ENCODE results near the gene PPTC7. TPM values are rescaled to one million over a fixed set of nuclear protein-coding genes. Genes with fewer than 3 reads are reported as not detected.

PPTC7 gene
- total RNA-seq, 1 experiment from 2014 or later: 27.8 TPM

DNA sequence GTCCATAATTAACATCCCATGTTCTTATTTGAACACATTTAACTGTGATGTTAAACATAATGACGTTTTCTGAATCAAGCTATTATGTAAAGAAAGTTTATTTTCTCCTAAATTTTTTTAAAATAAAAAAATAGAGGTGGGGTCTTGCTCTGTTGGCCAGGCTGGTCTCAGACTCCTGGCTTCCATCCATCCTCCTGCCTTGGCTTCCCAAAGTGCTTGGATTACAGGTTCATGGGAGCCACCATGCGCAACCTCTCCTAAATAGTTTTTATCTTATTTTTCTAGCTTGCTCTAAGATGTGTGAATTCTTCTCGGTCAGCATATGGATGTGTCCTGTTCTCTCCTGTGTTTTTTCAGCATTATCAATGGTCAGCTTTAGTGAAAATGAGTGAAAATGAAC lies 77.8 kb downstream of the PPTC7 start:
- H3K4me1 Mint-ChIP-seq (ENCODE audit: low read depth, unreplicated experiment): peaks cover 6% of the 10 kb centered on the region
- H3K4me3 Mint-ChIP-seq (ENCODE audit: low read depth, unreplicated experiment): no peak overlapping the region
- no peak overlapping the region for H3K27ac Mint-ChIP-seq (ENCODE audit: unreplicated experiment)
- no peaks in the 10 kb centered on the region for H3K9me3 Mint-ChIP-seq (ENCODE audit: low read depth, unreplicated experiment)
- CTCF ChIA-PET: no interaction called here
- peaks cover 21% of the 10 kb centered on the region for H3K36me3 Mint-ChIP-seq (ENCODE audit: insufficient read depth, unreplicated experiment)
- TF ChIP-seq CTCF (IDR thresholded peaks at IDR 0.05; ENCODE audit: unreplicated experiment): no peak
- intact Hi-C loops (cut with micrococcal nuclease; ENCODE audit: unreplicated experiment): no loop called here
- no TSS peak for BruUV-seq (replicated peaks)
- DNase-seq: no peak
- H3K27me3 Mint-ChIP-seq (ENCODE audit: unreplicated experiment): no peaks in the 10 kb centered on the region

GRCh38 chr12:110503432-110503831 lies 79.7 kb downstream of the PPTC7 start:
- CTCF ChIA-PET: interaction anchor here (0.6 kb wide), 2 partner anchors 98 to 504 kb away, joined by 3 to 4 read pairs; partner anchors contain the start of gene ANKRD13A
- H3K27ac Mint-ChIP-seq (ENCODE audit: unreplicated experiment): no peak overlapping the region
- no peak for TF ChIP-seq CTCF (IDR thresholded peaks at IDR 0.05; ENCODE audit: unreplicated experiment)
- H3K9me3 Mint-ChIP-seq (ENCODE audit: low read depth, unreplicated experiment): no peaks in the 10 kb centered on the region
- no peak overlapping the region for H3K4me3 Mint-ChIP-seq (ENCODE audit: low read depth, unreplicated experiment)
- peaks cover 30% of the 10 kb centered on the region for H3K36me3 Mint-ChIP-seq (ENCODE audit: insufficient read depth, unreplicated experiment)
- no TSS peak for BruUV-seq (replicated peaks)
- H3K4me1 Mint-ChIP-seq (ENCODE audit: low read depth, unreplicated experiment): peaks cover 15% of the 10 kb centered on the region
- DNase-seq: no peak
- no peaks in the 10 kb centered on the region for H3K27me3 Mint-ChIP-seq (ENCODE audit: unreplicated experiment)
- intact Hi-C loops (cut with micrococcal nuclease; ENCODE audit: unreplicated experiment): no loop called here

DNA sequence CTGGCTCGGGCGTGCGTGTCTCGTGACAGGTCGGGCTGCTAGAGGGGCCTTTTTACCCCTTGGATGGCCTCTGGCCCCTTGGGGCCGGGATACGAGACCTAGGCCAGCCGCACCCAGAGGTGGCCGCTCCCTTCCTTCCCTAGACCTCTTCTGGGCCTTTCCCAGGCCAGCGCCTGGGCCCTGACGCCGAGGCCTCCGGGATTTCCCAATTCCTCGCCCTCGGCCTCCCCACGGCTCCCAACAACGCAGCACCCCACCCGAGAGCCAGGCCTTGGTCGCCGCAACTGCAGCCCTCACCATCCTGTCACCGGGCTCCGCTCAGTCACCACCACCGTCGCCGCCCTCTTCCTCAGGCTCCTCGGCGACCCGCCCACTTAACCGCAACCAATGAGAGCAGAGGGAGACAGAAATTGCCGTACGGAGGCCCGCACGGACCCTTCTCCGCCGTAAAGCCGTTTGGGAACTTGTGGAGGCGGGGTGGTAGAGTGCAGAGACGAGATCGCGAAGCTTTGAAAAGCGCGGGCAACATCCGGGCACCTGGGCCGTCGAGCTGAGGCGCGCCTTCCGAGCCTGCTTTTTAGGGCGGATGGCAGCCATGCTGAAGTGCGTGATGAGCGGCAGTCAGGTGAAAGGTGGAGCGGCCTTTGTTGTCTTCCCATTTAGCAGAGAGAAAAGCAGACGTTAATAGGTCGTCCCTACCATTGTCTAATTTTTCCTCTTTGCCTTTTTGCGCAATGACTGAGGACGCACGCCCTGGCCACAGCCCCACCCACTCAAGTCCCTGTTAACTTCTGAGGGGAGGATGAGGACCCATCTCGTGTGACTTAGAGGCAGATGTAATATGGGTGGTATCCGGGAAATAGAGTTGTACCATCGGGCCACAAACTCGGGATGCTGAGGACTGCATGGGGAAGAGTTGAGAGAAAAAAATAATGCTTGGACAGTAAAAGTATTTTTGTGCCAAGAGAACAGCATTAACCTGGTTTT lies 81.1 kb downstream of the PPTC7 start, which contains the start of the genes RAD9B and VPS29:
Gene RAD9B, plus strand, starts transcription at position 580 of the 987 bp plus-strand sequence. Its CDS starts 7 bp downstream, at position 587.
Gene VPS29, minus strand, starts transcription at position 360 of the 987 bp plus-strand sequence. Its CDS starts 60 bp downstream, at position 300.
- intact Hi-C loops (cut with micrococcal nuclease; ENCODE audit: unreplicated experiment): no loop called here
- no peak for TF ChIP-seq CTCF (IDR thresholded peaks at IDR 0.05; ENCODE audit: unreplicated experiment)
- Mint-ChIP-seq H3K4me3 (ENCODE audit: low read depth, unreplicated experiment) (peak within 1 kb of the TSS; percentile 95), H3K27ac (ENCODE audit: unreplicated experiment) (peak within 1 kb of the TSS; percentile 77), H3K9me3 (ENCODE audit: low read depth, unreplicated experiment) (no peaks in the 10 kb centered on the region), H3K36me3 (ENCODE audit: insufficient read depth, unreplicated experiment) (peaks cover 30% of the 10 kb centered on the region), H3K27me3 (ENCODE audit: unreplicated experiment) (no peaks in the 10 kb centered on the region), H3K4me1 (ENCODE audit: low read depth, unreplicated experiment) (peaks cover 15% of the 10 kb centered on the region)
- DNase-seq: peak; percentile 99
- CTCF ChIA-PET: interaction anchor here (0.6 to 2.7 kb wide), 3 partner anchors 34 to 125 kb away, joined by 4 to 12 read pairs (median 4); partner anchors contain the start of genes FAM216A and GPN3
- BruUV-seq (replicated peaks): TSS peak; percentile 85

- H3K36me3 Mint-ChIP-seq (ENCODE audit: insufficient read depth, unreplicated experiment): peaks cover 30% of the 10 kb centered on the region
- DNase-seq: peak; percentile 61
- H3K9me3 Mint-ChIP-seq (ENCODE audit: low read depth, unreplicated experiment): no peaks in the 10 kb centered on the region
- CTCF ChIA-PET: interaction anchor here (0.6 to 2.7 kb wide), 5 partner anchors 15 to 112 kb away, joined by 3 to 12 read pairs (median 4); partner anchors contain the start of genes FAM216A, GPN3 and TCTN1
- BruUV-seq (replicated peaks): no TSS peak
- peak overlapping the region; percentile 95 for H3K4me3 Mint-ChIP-seq (ENCODE audit: low read depth, unreplicated experiment)
- peaks cover 15% of the 10 kb centered on the region for H3K4me1 Mint-ChIP-seq (ENCODE audit: low read depth, unreplicated experiment)
- no peaks in the 10 kb centered on the region for H3K27me3 Mint-ChIP-seq (ENCODE audit: unreplicated experiment)
- intact Hi-C loops (cut with micrococcal nuclease; ENCODE audit: unreplicated experiment): no loop called here
- peak overlapping the region; percentile 77 for H3K27ac Mint-ChIP-seq (ENCODE audit: unreplicated experiment)
- TF ChIP-seq CTCF (IDR thresholded peaks at IDR 0.05; ENCODE audit: unreplicated experiment): no peak
Observed at GRCh38 chr12:110501399-110501751, 81.7 kb downstream of the PPTC7 start.
